Ishikawa (cell line): ENCODE results near the gene COL8A2.

Experiments
- CEBPB ChIP-seq: IDR thresholded peaks from 2 replicates; pipeline ENCODE4 v1.6.1; 2012
- CREB1 ChIP-seq: IDR thresholded peaks from 2 replicates; pipeline ENCODE4 v1.6.1; 2012; ENCODE audit warnings: low read depth
- MAX ChIP-seq: IDR thresholded peaks from 2 replicates; pipeline ENCODE4 v1.6.1; 2012
- RAD21 ChIP-seq: IDR thresholded peaks from 2 replicates; pipeline ENCODE4 v1.6.1; 2012; ENCODE audit warnings: low read depth
- TAF1 ChIP-seq: IDR thresholded peaks from 2 replicates; pipeline ENCODE4 v1.6.1; 2012; ENCODE audit warnings: low read depth, mild to moderate bottlenecking
- TCF12 ChIP-seq: IDR thresholded peaks from 2 replicates; pipeline ENCODE4 v1.6.1; 2012; ENCODE audit warnings: low read depth
- ZBTB7A ChIP-seq: IDR thresholded peaks from 2 replicates; pipeline ENCODE4 v1.6.1; 2012; ENCODE audit warnings: low read depth

GRCh38 chr1:36151134-36151844 is 26.3 kb upstream of the COL8A2 start:
- TF ChIP-seq TCF12 (no peak), ZBTB7A (no peak), MAX (no peak), RAD21 (no peak), CREB1 (no peak), TAF1 (no peak), CEBPB (no peak)
